GM18858 (cell line): ENCODE data around the gene SCUBE1.

ENCODE experiments used
- ATAC-seq: cut with Tn5 transposase; IDR thresholded peaks from one replicate; pipeline ENCODE4 v1.9.1; 2021; ENCODE audit not compliant: unreplicated experiment

SCUBE1 gene

GRCh38 chr22:43162412-43163150, 180.6 kb downstream of the SCUBE1 start:
- ATAC-seq, result no peak

- ATAC-seq, result no peak
Measured at GRCh38 chr22:43160497-43161126, 182.6 kb downstream of the SCUBE1 start.

GRCh38 chr22:43159484-43160178, 183.5 kb downstream of the SCUBE1 start:
- ATAC-seq, result no peak

- ATAC-seq, result no peak
Measured at GRCh38 chr22:43158778-43159483, 184.2 kb downstream of the SCUBE1 start.

GRCh38 chr22:43157874-43158546, 185.2 kb downstream of the SCUBE1 start:
- no peak for ATAC-seq

- no peak for ATAC-seq
Measured at GRCh38 chr22:43156413-43156812, 186.8 kb downstream of the SCUBE1 start.

GRCh38 chr22:43155789-43156188, 187.4 kb downstream of the SCUBE1 start:
- no peak for ATAC-seq

GRCh38 chr22:43154887-43155536, 188.2 kb downstream of the SCUBE1 start:
- no peak for ATAC-seq

GRCh38 chr22:43153899-43154298, 189.3 kb downstream of the SCUBE1 start:
- ATAC-seq, result no peak

- no peak for ATAC-seq
Measured at GRCh38 chr22:43152357-43153071, 190.7 kb downstream of the SCUBE1 start.

- ATAC-seq, result no peak
Measured at GRCh38 chr22:43152003-43152356, 191.2 kb downstream of the SCUBE1 start.

- ATAC-seq, result no peak
Measured at GRCh38 chr22:43151251-43152002, 191.7 kb downstream of the SCUBE1 start, which contains the start of gene TSPO. TSS of gene TSPO (plus strand) at chr22:43151559. CDS start at chr22:43159239, 7,680 bp downstream.

GRCh38 chr22:43150731-43151206, 192.4 kb downstream of the SCUBE1 start:
- ATAC-seq, result no peak

GRCh38 chr22:43148581-43148980, 194.6 kb downstream of the SCUBE1 start:
- ATAC-seq, result no peak

- ATAC-seq, result no peak
Measured at GRCh38 chr22:43147821-43148220, 195.4 kb downstream of the SCUBE1 start.
